Adrenal gland (tissue), 12 donors: ENCODE results near the gene DSE. TPM values are rescaled to one million over a fixed set of nuclear protein-coding genes. Genes with fewer than 3 reads are reported as not detected.

Experiments
- DNase-seq, 7 donors: peaks; one replicate each; pipeline ENCODE4 v3.0.0-alpha.2; 2019 to 2020
- H3K27ac ChIP-seq, 5 donors: fragments of 200-600 bp; sonication (generic) in 4 of 5; 1 replicate in 3 of 5; 2 replicates in 2 of 5; pipeline versions ENCODE4 v1.5.1 to v1.8.0; 2016 to 2020; ENCODE audit warnings: mild to moderate bottlenecking in 1 of 5
- H3K27me3 ChIP-seq: fragments of 200-600 bp; 2 replicates; pipeline ENCODE4 v1.8.0; 2021
- H3K36me3 ChIP-seq, 2 donors: fragments of 200-600 bp; replicated peaks in 1 of 2; 1 replicate in 1 of 2; 2 replicates in 1 of 2; pipeline versions ENCODE4 v1.5.1 to v1.8.0; 2018 to 2022
- H3K4me1 ChIP-seq, 2 donors: fragments of 200-600 bp; replicated peaks in 1 of 2; 1 replicate in 1 of 2; 2 replicates in 1 of 2; pipeline versions ENCODE4 v1.5.1 to v1.8.0; 2018 to 2021
- H3K4me3 ChIP-seq, 4 donors: fragments of 200-600 bp; sonication (generic) in 3 of 4; one replicate each; pipeline ENCODE4 v1.5.1; 2016 to 2018
- H3K9me3 ChIP-seq, 3 donors: fragments of 200-600 bp; sonication (generic) in 1 of 3; replicated peaks in 1 of 3; 1 replicate in 2 of 3; 2 replicates in 1 of 3; pipeline versions ENCODE4 v1.5.1 to v1.8.0; 2016 to 2021
- CTCF ChIP-seq, 6 experiments: fragments of 450-650 bp in 4 of 6; fragments of 200-600 bp in 2 of 6; sonication (generic) in 1 of 6; IDR thresholded peaks; 1 replicate in 5 of 6; 2 replicates in 1 of 6; pipeline versions ENCODE4 v1.5.1 to v1.8.0; 2016 to 2021; ENCODE audit warnings: antibody characterized with exemption in 6 of 6, mild to moderate bottlenecking in 2 of 6, moderate library complexity in 1 of 6
- POLR2A ChIP-seq, 2 donors: fragments of 450-650 bp; IDR thresholded peaks; one replicate each; pipeline ENCODE4 v1.6.1; 2017; ENCODE audit warnings: antibody characterized with exemption in 2 of 2, mild to moderate bottlenecking in 2 of 2, moderate library complexity in 1 of 2
- WGBS, 4 donors: extraction: QIAGEN DNeasy Blood & Tissue Kit in 2 of 4; methylation state at CpG; one replicate each; pipeline versions ENCODE4 v1.1.5 to v1.1.7; 2013 to 2017; 5-methylcytosine and 5-hydroxymethylcytosine counted together
- intact Hi-C, 2 donors: fragments of 100-400 bp; cut with DNase I; formaldehyde crosslinking; loops; one replicate each; pipeline versions ENCODE4 v1.14.1 to v1.15.0; 2022 to 2023
- polyA plus RNA-seq, 3 donors: library from polyadenylated mRNA; stranded (reverse); fragments of 200-250 nt in 2 of 3; fragments of 350-450 nt in 1 of 3; fragmentation: Illumina TruSeq in 1 of 3; extraction: RNeasy Lipid Tissue Mini Kit (QIAGEN cat#74804) in 1 of 3; gene quantifications; one replicate each; pipeline ENCODE4 v1.2.3, GENCODE V29; 2013 to 2014
- total RNA-seq, 9 donors: library from RNA; depleted of rRNA in 4 of 9; stranded (reverse); fragments of >200 nt in 4 of 9; fragments of 120-200 nt in 1 of 9; fragmentation: NEBNext Ultra II Directional in 1 of 9; extraction: Animal tissue kit (Norgen Biotek cat#: 25700) in 1 of 9; gene quantifications; one replicate each; pipeline versions ENCODE4 v1.1.0 to v1.2.4, GENCODE V29; 2013 to 2023
- donor health status: healthy with polysubstance abuse.
- donor health status: Bipolar disorder and iron deficiency.
- donor health status: DM: yes; HTN: yes; CAD: no.
- donor health status: DM: no; HTN: no; CAD: no.
- donor health status: DM: no; HTN: no; CAD: no.
- donor health status: DM: yes; HTN: yes; CAD: no.

The DSE gene
- total and polyA plus RNA-seq, 12 donors, result 7.7 to 67.4 (median 35.0) TPM

- Histone ChIP-seq H3K36me3 (no peaks in the 10 kb centered on the region), H3K9me3 (no peaks in the 10 kb centered on the region), H3K27me3 (no peaks in the 10 kb centered on the region), H3K27ac (no peak overlapping the region), H3K4me1 (no peaks in the 10 kb centered on the region), H3K4me3 (no peak overlapping the region)
- TF ChIP-seq POLR2A (IDR thresholded peaks at IDR 0.05) (no peak), CTCF (IDR thresholded peaks at IDR 0.05) (no peak)
- DNase-seq, result no peak
- 80 to 85% (median 83%) methylated on average over 3 of the region's 3 CpGs for WGBS, 4 donors
- intact Hi-C loops, result no loop called here
These were observed 102.0 kb downstream of the DSE start for GRCh38 chr6:116472706-116473105.

- Histone ChIP-seq H3K9me3 (no peaks in the 10 kb centered on the region), H3K36me3 (no peaks in the 10 kb centered on the region), H3K4me1 (no peaks in the 10 kb centered on the region), H3K27me3 (no peaks in the 10 kb centered on the region), H3K4me3 (no peak overlapping the region), H3K27ac (no peak overlapping the region)
- TF ChIP-seq CTCF (IDR thresholded peaks at IDR 0.05) (no peak), POLR2A (IDR thresholded peaks at IDR 0.05) (no peak)
- WGBS, 4 donors, result 53 to 59% (median 56%) methylated on average over 1 of the region's 1 CpG
- no peak for DNase-seq
- intact Hi-C loops, result no loop called here
These were observed 104.4 kb downstream of the DSE start for GRCh38 chr6:116475141-116475540.

- Histone ChIP-seq H3K4me3 (no peak overlapping the region), H3K27ac (peak overlapping the region in 1 of 5 donors; percentile 33), H3K9me3 (no peaks in the 10 kb centered on the region), H3K4me1 (no peaks in the 10 kb centered on the region), H3K36me3 (no peaks in the 10 kb centered on the region), H3K27me3 (no peaks in the 10 kb centered on the region)
- DNase-seq, result no peak
- TF ChIP-seq CTCF (IDR thresholded peaks at IDR 0.05) (no peak), POLR2A (IDR thresholded peaks at IDR 0.05) (no peak)
- 65 to 74% (median 70%) methylated on average over 5 of the region's 5 CpGs for WGBS, 4 donors
- intact Hi-C loops, result no loop called here
These were observed 105.4 kb downstream of the DSE start for GRCh38 chr6:116476002-116476678.

GRCh38 chr6:116482780-116483179 is 112.0 kb downstream of the DSE start:
- Histone ChIP-seq H3K36me3 (no peaks in the 10 kb centered on the region), H3K27ac (no peak overlapping the region), H3K4me1 (no peaks in the 10 kb centered on the region), H3K4me3 (no peak overlapping the region), H3K9me3 (no peaks in the 10 kb centered on the region), H3K27me3 (no peaks in the 10 kb centered on the region)
- DNase-seq, result no peak
- WGBS, 4 donors, result 55 to 61% (median 57%) methylated on average over 1 of the region's 1 CpG
- TF ChIP-seq POLR2A (IDR thresholded peaks at IDR 0.05), result no peak
- no peak for TF ChIP-seq CTCF (IDR thresholded peaks at IDR 0.05)
- intact Hi-C loops, result no loop called here
